Cardiac fibroblast (primary cell): ENCODE results near the gene CFAP99.
"Not testable (repeated sequence)": the region's sequence is repeated elsewhere in the genome, so short reads cannot be mapped to it uniquely, and the experiment has no call there.

ENCODE experiments used
- DNase-seq, 2 donors: peaks; one replicate each; pipeline versions ENCODE4 v3.0.0 to v3.0.0-alpha.2; 2010; ENCODE audit warnings: low read depth in 2 of 2
- H3K4me3 ChIP-seq, 2 donors: replicated peaks in 1 of 2; 1 replicate in 1 of 2; 2 replicates in 1 of 2; pipeline ENCODE4 v1.5.1; 2011; ENCODE audit warnings: low read depth in 2 of 2, low read length in 2 of 2, mild to moderate bottlenecking in 2 of 2, moderate library complexity in 1 of 2
- TF ChIP-seq, protein P1 (sequence below): IDR thresholded peaks from one replicate; pipeline ENCODE4 v1.5.1; 2011; ENCODE audit warnings: low read depth, mild to moderate bottlenecking, low read length, inconsistent platforms

The CFAP99 gene

GRCh38 chr4:2428496-2429213 is 9.9 kb downstream of the CFAP99 start:
- DNase-seq = no peak
- H3K4me3 ChIP-seq = no peak overlapping the region
- TF ChIP-seq, protein P1, sequence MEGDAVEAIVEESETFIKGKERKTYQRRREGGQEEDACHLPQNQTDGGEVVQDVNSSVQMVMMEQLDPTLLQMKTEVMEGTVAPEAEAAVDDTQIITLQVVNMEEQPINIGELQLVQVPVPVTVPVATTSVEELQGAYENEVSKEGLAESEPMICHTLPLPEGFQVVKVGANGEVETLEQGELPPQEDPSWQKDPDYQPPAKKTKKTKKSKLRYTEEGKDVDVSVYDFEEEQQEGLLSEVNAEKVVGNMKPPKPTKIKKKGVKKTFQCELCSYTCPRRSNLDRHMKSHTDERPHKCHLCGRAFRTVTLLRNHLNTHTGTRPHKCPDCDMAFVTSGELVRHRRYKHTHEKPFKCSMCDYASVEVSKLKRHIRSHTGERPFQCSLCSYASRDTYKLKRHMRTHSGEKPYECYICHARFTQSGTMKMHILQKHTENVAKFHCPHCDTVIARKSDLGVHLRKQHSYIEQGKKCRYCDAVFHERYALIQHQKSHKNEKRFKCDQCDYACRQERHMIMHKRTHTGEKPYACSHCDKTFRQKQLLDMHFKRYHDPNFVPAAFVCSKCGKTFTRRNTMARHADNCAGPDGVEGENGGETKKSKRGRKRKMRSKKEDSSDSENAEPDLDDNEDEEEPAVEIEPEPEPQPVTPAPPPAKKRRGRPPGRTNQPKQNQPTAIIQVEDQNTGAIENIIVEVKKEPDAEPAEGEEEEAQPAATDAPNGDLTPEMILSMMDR = no peak

GRCh38 chr4:2429945-2430757 is 11.4 kb downstream of the CFAP99 start:
- peak; percentile 44 to 63 for DNase-seq

GRCh38 chr4:2432004-2432403 is 13.2 kb downstream of the CFAP99 start:
- DNase-seq = no peak
- H3K4me3 ChIP-seq = no peak overlapping the region
- TF ChIP-seq, protein P1 = no peak

More at GRCh38 chr4:2429945-2430757, 11.4 kb downstream of the CFAP99 start:
- H3K4me3 ChIP-seq = not testable (repeated sequence)

- DNase-seq = peak; percentile 51 to 60
- no peak overlapping the region for H3K4me3 ChIP-seq
- TF ChIP-seq, protein P1 = no peak
Measured at GRCh38 chr4:2432991-2433530, 14.3 kb downstream of the CFAP99 start.

- TF ChIP-seq, protein P1 = no peak
- DNase-seq = no peak
- no peak overlapping the region for H3K4me3 ChIP-seq
Measured at GRCh38 chr4:2433609-2434350, 15.0 kb downstream of the CFAP99 start.

GRCh38 chr4:2434420-2434819 is 15.7 kb downstream of the CFAP99 start:
- no peak for DNase-seq
- TF ChIP-seq, protein P1 = no peak

DNA sequence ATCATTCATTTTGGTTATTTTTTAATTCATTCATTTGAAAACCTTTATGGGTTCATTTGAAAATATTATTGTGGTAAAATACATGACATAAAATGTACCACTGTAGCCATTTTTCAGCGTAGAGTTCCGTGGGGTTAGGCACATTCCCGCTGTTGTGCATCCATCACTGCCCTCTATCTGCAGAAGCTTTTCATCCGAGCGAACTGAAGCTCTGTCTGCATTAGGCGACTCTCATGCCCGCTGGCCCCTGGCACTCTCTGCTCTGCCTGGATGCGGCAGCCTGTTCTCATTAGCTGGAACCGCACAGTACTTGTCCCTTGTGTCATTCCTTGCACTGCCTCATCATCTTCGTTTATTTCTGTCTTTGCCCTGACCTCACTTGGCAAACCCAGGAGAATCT is 17.5 kb downstream of the CFAP99 start:
- TF ChIP-seq, protein P1 = no peak
- no peak for DNase-seq
- no peak overlapping the region for H3K4me3 ChIP-seq

More at GRCh38 chr4:2434420-2434819, 15.7 kb downstream of the CFAP99 start:
- H3K4me3 ChIP-seq = no peak overlapping the region
